AG04450 (cell line): Measurements from ENCODE around the gene EXOC2. TPM values are rescaled to one million over a fixed set of nuclear protein-coding genes. Genes with fewer than 3 reads are reported as not detected.
"Not testable (repeated sequence)": the region's sequence is repeated elsewhere in the genome, so short reads cannot be mapped to it uniquely, and the experiment has no call there.

Source experiments
- CTCF ChIA-PET: fragments of 300-600, 350-600 bp; formaldehyde crosslinking; extraction: SDS; loops from one replicate; lab custom pipeline; 2022; ENCODE audit warnings: antibody characterized with exemption, inconsistent platforms; lab: Charles Lee
- POLR2A ChIA-PET: fragments of 350-600 bp; formaldehyde crosslinking; extraction: SDS; loops from one replicate; lab custom pipeline; 2021; ENCODE audit warnings: antibody characterized with exemption, inconsistent platforms; lab: Yijun Ruan, JAX
- DNase-seq: peaks from one replicate; pipeline ENCODE4 v3.0.0-alpha.2; 2011; ENCODE audit warnings: low read depth, low spot score
- H3K27ac ChIP-seq: one replicate; pipeline ENCODE4 v1.5.1; 2012; ENCODE audit warnings: low read depth, low read length, control low read depth
- H3K27me3 ChIP-seq: one replicate; pipeline ENCODE4 v1.6.0; 2012; ENCODE audit warnings: low read length; ENCODE audit not compliant: control insufficient read depth, insufficient read depth
- H3K4me3 ChIP-seq: 2 replicates; pipeline ENCODE4 v1.5.1; 2011; ENCODE audit warnings: mild to moderate bottlenecking, low read depth, low read length, control low read depth
- H3K9me3 ChIP-seq: 2 replicates; pipeline ENCODE4 v1.5.1; 2012; ENCODE audit warnings: low read length; ENCODE audit not compliant: control insufficient read depth, insufficient read depth
- CTCF ChIP-seq: IDR thresholded peaks from 2 replicates; pipeline ENCODE4 v1.5.1; 2011; ENCODE audit warnings: low read depth, low read length, control low read depth, inconsistent platforms
- polyA plus RNA-seq: library from polyadenylated mRNA; depleted of rRNA; stranded (reverse); fragments of >200 nt; gene quantifications from 2 replicates; pipeline ENCODE4 v1.2.3, GENCODE V29; 2011

The EXOC2 gene
- polyA plus RNA-seq, 1 experiment: 33.4 TPM

- no peak for DNase-seq
- Histone ChIP-seq H3K4me3 (no peak overlapping the region), H3K27me3 (no peaks in the 10 kb centered on the region), H3K27ac (no peak overlapping the region), H3K9me3 (peaks cover 4% of the 10 kb centered on the region)
- no peak for TF ChIP-seq CTCF
- ChIA-PET CTCF (no interaction called here), POLR2A (no interaction called here)
Observed at GRCh38 chr6:570825-571224, 122.1 kb downstream of the EXOC2 start.

GRCh38 chr6:568954-569523, 123.9 kb downstream of the EXOC2 start:
- ChIA-PET CTCF (interaction anchor here (0.7 kb wide), 1 partner anchor 24 kb away, joined by 4 read pairs; no protein-coding TSS in a partner anchor), POLR2A (no interaction called here)
- Histone ChIP-seq H3K27ac (no peak overlapping the region), H3K9me3 (no peaks in the 10 kb centered on the region), H3K27me3 (no peaks in the 10 kb centered on the region), H3K4me3 (no peak overlapping the region)
- DNase-seq: no peak
- TF ChIP-seq CTCF: no peak

GRCh38 chr6:568085-568484, 124.9 kb downstream of the EXOC2 start:
- ChIA-PET CTCF (interaction anchor here (1.5 kb wide), 1 partner anchor 25 kb away, joined by 4 read pairs; no protein-coding TSS in a partner anchor), POLR2A (no interaction called here)

DNA sequence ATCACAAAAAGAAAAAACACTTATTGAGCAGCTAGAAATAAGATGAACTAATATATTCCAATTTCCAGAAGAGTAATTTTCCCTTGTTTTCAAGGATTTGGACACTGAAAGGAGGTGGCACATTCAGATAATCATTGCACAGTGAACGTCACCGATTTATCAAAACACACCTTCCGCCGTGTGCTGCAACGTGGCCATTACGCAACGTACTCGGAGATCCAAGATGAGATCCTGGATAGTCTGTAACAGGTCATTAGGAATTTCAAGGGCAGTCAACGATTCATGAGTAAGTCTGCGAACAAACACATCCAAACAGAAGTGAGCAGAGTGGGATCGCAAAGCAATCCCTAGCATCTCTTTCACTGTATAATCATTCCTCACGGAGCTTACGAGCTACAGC, 129.1 kb downstream of the EXOC2 start:
- TF ChIP-seq CTCF: no peak
- Histone ChIP-seq H3K4me3 (no peak overlapping the region), H3K27ac (no peak overlapping the region), H3K27me3 (no peaks in the 10 kb centered on the region), H3K9me3 (no peaks in the 10 kb centered on the region)
- DNase-seq: no peak
- CTCF ChIA-PET: no interaction called here
- POLR2A ChIA-PET: no interaction called here

More at GRCh38 chr6:568085-568484, 124.9 kb downstream of the EXOC2 start:
- TF ChIP-seq CTCF: no peak
- Histone ChIP-seq H3K27ac (no peak overlapping the region), H3K4me3 (no peak overlapping the region), H3K9me3 (no peaks in the 10 kb centered on the region), H3K27me3 (no peaks in the 10 kb centered on the region)
- DNase-seq: no peak

DNA sequence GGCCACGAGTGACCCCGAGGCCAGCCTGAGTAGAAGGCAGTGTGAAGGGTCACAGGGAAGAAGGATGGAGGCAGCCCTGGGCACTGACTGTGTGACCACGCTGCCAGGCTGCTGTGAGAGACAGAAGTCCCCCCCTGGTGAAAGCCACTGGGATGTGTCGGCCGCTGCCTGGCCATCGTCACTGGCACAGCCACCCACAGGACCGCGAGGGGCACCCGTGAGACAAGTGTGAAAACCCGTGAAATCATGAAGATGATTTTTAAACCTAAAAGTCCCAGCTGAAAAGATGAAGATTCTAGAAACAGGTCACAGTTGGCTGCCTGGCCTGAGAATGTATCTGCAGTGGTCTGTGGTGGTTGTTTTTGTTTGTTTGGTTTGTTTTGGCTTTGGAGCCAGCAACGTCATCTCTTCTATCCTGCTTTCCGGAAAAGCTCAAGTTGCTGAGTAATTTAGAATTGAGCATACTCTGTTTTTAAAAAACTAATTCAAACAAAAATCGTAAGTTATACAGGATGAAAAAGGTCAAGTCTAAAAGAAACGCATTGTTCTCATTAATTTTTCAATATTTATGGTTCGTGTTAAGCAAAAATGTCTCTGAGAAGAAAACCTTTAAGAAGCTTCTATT, 130.8 kb downstream of the EXOC2 start:
- ChIA-PET CTCF (interaction anchor here (0.5 to 1.0 kb wide), 2 partner anchors 12 to 31 kb away, joined by 3 read pairs; no protein-coding TSS in a partner anchor), POLR2A (no interaction called here)
- no peaks in the 10 kb centered on the region for H3K27me3 ChIP-seq
- no peaks in the 10 kb centered on the region for H3K9me3 ChIP-seq
- no peak for DNase-seq
- no peak overlapping the region for H3K4me3 ChIP-seq
- no peak overlapping the region for H3K27ac ChIP-seq
- TF ChIP-seq CTCF: no peak

DNA sequence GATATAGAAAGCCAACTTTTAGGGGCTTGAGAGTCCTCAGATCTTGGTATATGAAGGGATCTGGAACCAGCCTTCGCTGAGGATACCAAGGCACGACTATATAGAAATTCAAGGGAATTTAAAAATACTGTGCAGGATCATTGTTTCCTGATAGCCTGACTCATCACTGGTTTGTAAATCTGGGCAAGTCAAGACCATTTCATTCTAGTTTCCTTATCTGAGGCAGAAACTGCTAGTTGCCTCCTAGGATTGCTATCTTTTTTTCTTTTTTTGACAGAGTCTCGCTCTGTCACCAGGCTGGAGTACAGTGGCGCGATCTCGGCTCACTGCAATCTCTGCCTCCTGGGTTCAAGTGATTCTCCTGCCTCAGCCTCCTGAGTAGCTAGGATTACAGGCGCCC, 131.6 kb downstream of the EXOC2 start:
- H3K4me3 ChIP-seq, H3K9me3 ChIP-seq, POLR2A ChIA-PET, H3K27me3 ChIP-seq, CTCF ChIA-PET, H3K27ac ChIP-seq, DNase-seq: not testable (repeated sequence)
